Esophagus muscularis mucosa (tissue), 4 donors: Measurements from ENCODE around the gene D2HGDH. TPM values are rescaled to one million over a fixed set of nuclear protein-coding genes. Genes with fewer than 3 reads are reported as not detected.

Source experiments
- DNase-seq: peaks from one replicate; pipeline ENCODE4 v3.0.0-alpha.2; 2017; ENCODE audit errors: extremely low spot score
- H3K27ac ChIP-seq, 4 donors: fragments of 200-600 bp; sonication (generic); replicated peaks in 1 of 4; 1 replicate in 3 of 4; 2 replicates in 1 of 4; pipeline ENCODE4 v1.5.1; 2016 to 2019; ENCODE audit warnings: mild to moderate bottlenecking in 1 of 4
- H3K27me3 ChIP-seq, 4 donors: fragments of 200-600 bp; sonication (generic); one replicate each; pipeline versions ENCODE4 v1.5.1 to v1.6.0; 2016 to 2019
- H3K36me3 ChIP-seq, 4 donors: fragments of 200-600 bp; sonication (generic); one replicate each; pipeline ENCODE4 v1.5.1; 2016 to 2019
- H3K4me1 ChIP-seq, 4 donors: fragments of 200-600 bp; sonication (generic); one replicate each; pipeline ENCODE4 v1.5.1; 2016 to 2019
- H3K4me3 ChIP-seq, 4 donors: fragments of 200-600 bp; sonication (generic); 1 replicate in 2 of 4; 2 replicates in 2 of 4; pipeline ENCODE4 v1.5.1; 2016 to 2019; ENCODE audit warnings: mild to moderate bottlenecking in 4 of 4, moderate library complexity in 1 of 4
- H3K9me3 ChIP-seq, 4 donors: fragments of 200-600 bp; sonication (generic); 1 replicate in 3 of 4; 2 replicates in 1 of 4; pipeline ENCODE4 v1.5.1; 2016 to 2019
- CTCF ChIP-seq, 3 experiments: fragments of 200-600 bp in 2 of 3; fragments of 450-650 bp in 1 of 3; sonication (generic) in 2 of 3; IDR thresholded peaks; one replicate each; pipeline ENCODE4 v1.5.1; 2017 to 2019; ENCODE audit warnings: antibody characterized with exemption in 3 of 3, mild to moderate bottlenecking in 2 of 3, moderate library complexity in 1 of 3
- EP300 ChIP-seq: sonication (generic); formaldehyde crosslinking; IDR thresholded peaks from one replicate; pipeline ENCODE4 v1.6.1; 2017; ENCODE audit warnings: antibody characterized with exemption
- POLR2A ChIP-seq: fragments of 450-650 bp; IDR thresholded peaks from one replicate; pipeline ENCODE4 v1.6.1; 2017; ENCODE audit warnings: antibody characterized with exemption, moderate library complexity, mild to moderate bottlenecking, low read depth
- POLR2AphosphoS5 ChIP-seq, 2 donors: sonication (generic); formaldehyde crosslinking; IDR thresholded peaks; one replicate each; pipeline ENCODE4 v1.6.1; 2017; ENCODE audit warnings: antibody characterized with exemption in 2 of 2
- WGBS: methylation state at CpG from one replicate; pipeline ENCODE4 v1.1.5; 2018; 5-methylcytosine and 5-hydroxymethylcytosine counted together
- intact Hi-C: fragments of 100-400 bp; cut with DNase I; formaldehyde crosslinking; loops from one replicate; pipeline ENCODE4 v1.15.1; 2023
- total RNA-seq, 4 donors: library from RNA; depleted of rRNA; stranded (reverse); fragments of >200 nt; gene quantifications; one replicate each; pipeline versions ENCODE4 v1.1.0 to v1.2.1, GENCODE V29; 2016

D2HGDH gene
- total RNA-seq, 4 donors from 2014 or later, result 10.9 to 16.3 (median 11.9) TPM

- no peaks in the 10 kb centered on the region for H3K4me1 ChIP-seq
- no peak overlapping the region for H3K4me3 ChIP-seq
- no peaks in the 10 kb centered on the region for H3K36me3 ChIP-seq
- no peak for DNase-seq
- intact Hi-C loops, result no loop called here
- no peak for TF ChIP-seq POLR2AphosphoS5 (IDR thresholded peaks at IDR 0.05)
- no peak for TF ChIP-seq POLR2A
- whole genome bisulfite sequencing, result 93% methylated on average over 13 of the region's 13 CpGs
- no peak overlapping the region for H3K27ac ChIP-seq
- peaks cover 0 to 13% (median 0%) of the 10 kb centered on the region in 4 donors for H3K27me3 ChIP-seq
- no peaks in the 10 kb centered on the region for H3K9me3 ChIP-seq
Measured at GRCh38 chr2:241796209-241796608, 61.8 kb downstream of the D2HGDH start.

- WGBS, result 91% methylated on average over 13 of the region's 13 CpGs
Measured at GRCh38 chr2:241796610-241797138, 62.2 kb downstream of the D2HGDH start.

DNA sequence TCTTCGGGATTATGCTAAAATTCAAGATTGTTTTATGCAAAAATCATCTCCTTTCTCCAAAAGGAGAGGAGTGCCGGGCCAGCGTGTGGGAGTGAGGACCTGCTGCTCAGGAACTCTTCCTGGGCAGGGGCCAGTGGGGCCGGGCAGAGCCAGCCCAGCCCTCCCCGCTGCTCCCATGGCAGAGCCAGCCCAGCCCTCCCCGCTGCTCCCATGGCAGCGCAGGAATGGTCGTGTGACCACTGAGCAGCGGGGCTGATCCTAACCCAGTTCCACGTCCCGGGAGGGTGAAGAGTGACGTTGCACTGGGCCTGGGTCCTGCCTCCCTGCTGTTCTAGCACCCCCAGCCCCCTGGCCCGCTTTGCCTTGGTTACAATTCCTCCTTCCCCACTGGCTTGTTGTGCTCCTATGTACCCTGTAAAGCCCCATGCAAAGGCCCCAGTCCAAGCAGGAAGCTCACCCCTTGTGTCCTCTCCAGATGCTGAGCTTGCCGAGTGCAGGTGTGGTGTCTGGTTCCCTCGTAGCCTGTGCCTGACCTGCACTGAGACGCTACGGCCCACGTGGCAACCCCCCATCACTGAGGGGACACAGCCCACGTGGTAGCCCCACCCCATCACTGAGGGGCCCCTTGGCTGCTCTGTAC lies 63.1 kb downstream of the D2HGDH start:
- no peak overlapping the region for H3K4me3 ChIP-seq
- no peak for DNase-seq
- H3K4me1 ChIP-seq, result no peaks in the 10 kb centered on the region
- intact Hi-C loops, result no loop called here
- H3K9me3 ChIP-seq, result no peaks in the 10 kb centered on the region
- TF ChIP-seq EP300 (no peak), CTCF (IDR thresholded peaks at IDR 0.05) (no peak), POLR2AphosphoS5 (IDR thresholded peaks at IDR 0.05) (no peak), POLR2A (no peak)
- no peak overlapping the region for H3K27ac ChIP-seq
- WGBS, result 84% methylated on average over 12 of the region's 19 CpGs
- H3K27me3 ChIP-seq, result peaks cover 0 to 26% (median 0%) of the 10 kb centered on the region in 4 donors
- H3K36me3 ChIP-seq, result no peaks in the 10 kb centered on the region

More at GRCh38 chr2:241796610-241797138, 62.2 kb downstream of the D2HGDH start:
- Histone ChIP-seq H3K4me1 (no peaks in the 10 kb centered on the region), H3K36me3 (no peaks in the 10 kb centered on the region), H3K4me3 (no peak overlapping the region), H3K9me3 (no peaks in the 10 kb centered on the region), H3K27me3 (peaks cover 0 to 17% (median 0%) of the 10 kb centered on the region in 4 donors), H3K27ac (no peak overlapping the region)
- TF ChIP-seq EP300 (no peak), POLR2AphosphoS5 (IDR thresholded peaks at IDR 0.05) (no peak), POLR2A (no peak), CTCF (IDR thresholded peaks at IDR 0.05) (no peak)
- DNase-seq, result no peak
- intact Hi-C loops, result no loop called here

- H3K27me3 ChIP-seq, result peaks cover 0 to 32% (median 2%) of the 10 kb centered on the region in 4 donors
- 83% methylated on average over 14 of the region's 14 CpGs for WGBS
- H3K36me3 ChIP-seq, result no peaks in the 10 kb centered on the region
- no peaks in the 10 kb centered on the region for H3K9me3 ChIP-seq
- H3K4me1 ChIP-seq, result peaks cover 2 to 5% (median 3%) of the 10 kb centered on the region in 4 donors
- no peak overlapping the region for H3K27ac ChIP-seq
- H3K4me3 ChIP-seq, result no peak overlapping the region
- TF ChIP-seq POLR2AphosphoS5 (IDR thresholded peaks at IDR 0.05), result no peak
- TF ChIP-seq CTCF (IDR thresholded peaks at IDR 0.05), result no peak
- no peak for TF ChIP-seq POLR2A
- TF ChIP-seq EP300, result no peak
- intact Hi-C loops, result no loop called here
- no peak for DNase-seq
Measured at GRCh38 chr2:241798081-241798630, 63.7 kb downstream of the D2HGDH start.

DNA sequence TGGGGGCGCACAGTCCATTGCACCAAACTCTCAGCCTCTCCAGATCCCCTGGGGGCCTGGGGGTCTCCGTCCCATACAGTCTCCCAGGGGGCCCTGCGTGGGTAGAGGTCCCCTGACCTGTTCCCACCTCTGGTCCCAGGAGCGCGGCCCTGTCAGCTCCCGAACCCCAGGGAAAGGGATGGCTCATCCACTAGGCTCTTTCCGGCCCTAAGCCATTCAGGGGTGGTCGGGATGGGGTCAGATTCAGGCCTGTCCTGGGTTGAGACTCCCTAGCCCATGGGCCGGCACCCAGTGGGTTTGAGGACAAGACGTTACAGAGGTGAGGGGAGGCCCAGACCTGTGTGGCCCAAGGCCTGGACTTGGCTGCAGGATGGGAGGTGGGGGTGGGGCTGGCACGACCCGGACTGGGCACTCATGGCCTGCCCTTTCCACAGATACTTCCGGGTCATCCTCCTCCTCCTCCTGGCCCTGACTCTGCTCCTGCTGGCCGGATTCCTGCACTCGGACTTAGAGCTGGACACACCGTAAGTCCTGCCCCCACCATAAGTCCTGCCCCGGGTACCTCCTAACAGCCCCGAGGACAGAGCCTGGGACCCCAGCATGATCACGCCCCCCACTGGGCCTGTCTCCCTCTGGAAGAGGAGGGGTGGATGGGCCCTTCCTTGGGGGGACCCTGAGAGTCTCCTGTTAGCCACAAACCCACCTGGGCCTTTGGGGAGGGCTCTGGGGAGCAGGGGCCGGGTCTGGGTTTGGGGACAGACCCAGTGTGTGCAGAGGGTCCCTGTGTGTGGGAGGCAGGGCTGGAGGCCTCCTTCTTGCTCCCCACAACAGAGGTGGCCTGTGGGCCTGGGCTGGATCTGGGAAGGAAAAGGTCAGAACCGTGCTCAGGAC lies 64.4 kb downstream of the D2HGDH start:
- Histone ChIP-seq H3K4me1 (peaks cover 5 to 13% (median 9%) of the 10 kb centered on the region in 4 donors), H3K27me3 (peaks cover 0 to 40% (median 6%) of the 10 kb centered on the region in 4 donors), H3K4me3 (no peak overlapping the region), H3K27ac (no peak overlapping the region), H3K9me3 (no peaks in the 10 kb centered on the region), H3K36me3 (no peaks in the 10 kb centered on the region)
- intact Hi-C loops, result no loop called here
- DNase-seq, result no peak
- 91% methylated on average over 11 of the region's 21 CpGs for WGBS
- no peak for TF ChIP-seq POLR2A
- no peak for TF ChIP-seq CTCF (IDR thresholded peaks at IDR 0.05)
- TF ChIP-seq EP300, result no peak
- no peak for TF ChIP-seq POLR2AphosphoS5 (IDR thresholded peaks at IDR 0.05)
